HG02759 (cell line): ENCODE data around the gene EFNB2.

ENCODE experiments used
- ATAC-seq: cut with Tn5 transposase; IDR thresholded peaks from one replicate; pipeline ENCODE4 v1.9.1; 2021; ENCODE audit warnings: mild to moderate bottlenecking, moderate library complexity; ENCODE audit not compliant: unreplicated experiment

EFNB2 gene

GRCh38 chr13:106455777-106456176, 79.7 kb downstream of the EFNB2 start:
- no peak for ATAC-seq

- no peak for ATAC-seq
Observed at GRCh38 chr13:106455190-106455589, 80.3 kb downstream of the EFNB2 start.

- no peak for ATAC-seq
Observed at GRCh38 chr13:106453101-106453500, 82.4 kb downstream of the EFNB2 start.

GRCh38 chr13:106450991-106451390, 84.5 kb downstream of the EFNB2 start:
- ATAC-seq, result no peak

GRCh38 chr13:106449096-106449495, 86.4 kb downstream of the EFNB2 start:
- ATAC-seq, result no peak

GRCh38 chr13:106445996-106446395, 89.5 kb downstream of the EFNB2 start:
- ATAC-seq, result no peak

GRCh38 chr13:106443607-106444322, 91.7 kb downstream of the EFNB2 start:
- no peak for ATAC-seq

GRCh38 chr13:106440866-106441265, 94.6 kb downstream of the EFNB2 start:
- no peak for ATAC-seq
